HUES64 (cell line): ENCODE data around the gene TESMIN.

Source experiments
- H3K27ac ChIP-seq: 2 replicates; pipeline ENCODE4 v1.7.0; 2013; ENCODE audit warnings: low read depth, low read length, inconsistent platforms
- H3K27me3 ChIP-seq: 2 replicates; pipeline ENCODE4 v1.6.1; 2013; ENCODE audit warnings: mild to moderate bottlenecking, low read length; ENCODE audit not compliant: insufficient read depth
- H3K36me3 ChIP-seq: 2 replicates; pipeline ENCODE4 v1.6.1; 2013; ENCODE audit warnings: mild to moderate bottlenecking, low read length; ENCODE audit not compliant: insufficient read depth
- H3K4me1 ChIP-seq: 2 replicates; pipeline ENCODE4 v1.6.1; 2013; ENCODE audit warnings: mild to moderate bottlenecking, low read length, moderate library complexity; ENCODE audit not compliant: insufficient read depth
- H3K4me3 ChIP-seq: 2 replicates; pipeline ENCODE4 v1.5.1; 2013; ENCODE audit warnings: mild to moderate bottlenecking, low read length, moderate library complexity
- H3K9ac ChIP-seq: 2 replicates; pipeline ENCODE4 v1.6.1; 2013; ENCODE audit warnings: mild to moderate bottlenecking, low read depth, low read length
- H3K9me3 ChIP-seq: 2 replicates; pipeline ENCODE4 v1.6.1; 2013; ENCODE audit warnings: low read depth, low read length; ENCODE audit not compliant: insufficient read depth
- WGBS: fragments of 150-250, 120-280 bp; methylation state at CpG from one replicate; pipeline ENCODE4 v1.1.7; 2013; ENCODE audit warnings: missing lambda C conversion rate; 5-methylcytosine and 5-hydroxymethylcytosine counted together

TESMIN gene

GRCh38 chr11:68658097-68658496 lies 93.2 kb downstream of the TESMIN start:
- no peak overlapping the region for H3K27ac ChIP-seq
- no peaks in the 10 kb centered on the region for H3K27me3 ChIP-seq
- no peak overlapping the region for H3K9ac ChIP-seq
- no peaks in the 10 kb centered on the region for H3K4me1 ChIP-seq
- no peaks in the 10 kb centered on the region for H3K36me3 ChIP-seq
- peaks cover 9% of the 10 kb centered on the region; the same call in 1 of the 2 replicates for H3K9me3 ChIP-seq
- WGBS: 95% methylated on average over 8 of the region's 8 CpGs
- H3K4me3 ChIP-seq: no peak overlapping the region
